Renal cortex interstitium (tissue), 11 donors: ENCODE data around the gene GPR39. TPM values are rescaled to one million over a fixed set of nuclear protein-coding genes. Genes with fewer than 3 reads are reported as not detected.

Source experiments
- DNase-seq, 11 donors: peaks; one replicate each; pipeline ENCODE4 v3.0.0-alpha.2; 2013; ENCODE audit warnings: low read depth in 9 of 11, low spot score in 4 of 11; ENCODE audit errors: extremely low read depth in 1 of 11
- polyA plus RNA-seq, 3 donors: library from polyadenylated mRNA; unstranded; fragments of 120-200 nt; gene quantifications; one replicate each; pipeline ENCODE4 v1.2.1, GENCODE V29; 2013; ENCODE audit not compliant: insufficient read length in 3 of 3

GPR39 gene
- polyA plus RNA-seq, 3 donors = 2.6 to 3.7 (median 3.3) TPM

DNA sequence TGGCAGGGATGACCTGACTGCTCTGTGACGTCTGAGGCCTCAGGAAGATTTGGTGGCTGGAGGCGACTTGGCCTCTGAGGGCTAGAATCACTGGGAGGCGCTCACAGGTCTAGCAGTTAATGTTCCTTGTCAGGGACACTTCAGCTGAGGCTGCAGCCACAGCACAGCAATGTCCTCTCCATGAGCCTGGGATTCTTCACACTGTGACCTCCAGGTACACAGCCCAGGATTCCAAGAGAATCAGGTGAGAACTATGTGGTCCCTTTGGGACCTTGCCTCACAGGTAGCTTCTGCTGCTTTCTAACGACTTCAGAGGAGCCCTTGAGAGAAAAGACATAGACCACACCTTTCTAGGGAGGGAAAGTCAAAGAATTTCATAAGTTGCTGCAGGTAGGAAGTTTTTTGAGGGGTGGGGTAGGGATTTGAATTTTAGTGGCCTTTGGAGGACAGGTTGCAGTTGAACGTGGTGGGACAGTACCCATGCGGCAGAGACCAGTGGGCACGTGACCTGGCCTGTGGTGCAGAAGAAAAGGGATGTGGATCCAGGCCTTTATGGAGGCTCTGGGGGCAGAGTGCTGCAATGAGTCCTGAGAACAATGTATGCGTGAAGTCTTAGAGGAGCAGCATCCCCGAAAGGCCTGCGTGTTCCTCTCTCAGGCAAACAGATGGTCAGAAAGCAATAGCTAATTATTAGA is 167.2 kb downstream of the GPR39 start:
- no peak for DNase-seq

DNA sequence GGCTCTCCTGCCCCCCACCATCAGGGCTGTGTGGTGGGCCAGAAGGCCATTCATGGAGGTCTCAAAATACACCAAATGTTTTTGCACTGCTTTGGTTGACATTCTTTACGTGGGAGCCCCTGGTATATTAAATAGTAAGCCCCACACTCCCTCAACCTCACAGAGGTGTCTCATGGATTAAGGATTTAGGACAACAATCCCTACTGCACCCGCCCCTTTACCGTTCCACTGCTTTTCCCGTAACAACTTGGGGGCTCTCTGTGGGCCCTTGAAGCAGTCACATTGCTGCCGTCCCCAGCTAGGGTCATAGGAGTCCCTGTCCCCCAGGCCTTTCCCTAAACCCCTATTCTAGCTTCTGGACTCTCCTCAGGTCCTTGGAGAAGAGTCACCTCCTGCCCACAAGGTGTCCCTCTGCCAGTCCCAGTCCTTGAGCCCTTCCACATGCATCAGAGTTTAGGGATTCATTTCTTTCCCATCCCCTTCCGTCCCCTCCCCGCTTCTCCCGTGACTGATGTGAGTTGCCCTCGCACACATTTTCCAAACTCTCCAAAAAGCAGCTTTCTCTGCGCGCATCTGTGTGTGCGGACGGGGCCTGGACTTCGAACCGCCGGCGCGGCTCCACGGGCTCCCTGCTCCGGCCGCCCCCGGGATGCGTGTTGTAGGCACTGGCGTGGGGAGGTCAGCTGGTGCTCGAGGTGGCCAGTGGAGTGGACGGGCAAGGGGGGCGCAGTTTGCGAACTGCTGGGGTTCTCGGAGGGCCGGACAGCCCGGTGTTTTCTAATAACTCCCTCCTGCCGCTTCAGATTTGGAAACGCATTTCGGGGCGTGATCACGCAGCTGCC is 168.6 kb downstream of the GPR39 start:
- no peak for DNase-seq

DNA sequence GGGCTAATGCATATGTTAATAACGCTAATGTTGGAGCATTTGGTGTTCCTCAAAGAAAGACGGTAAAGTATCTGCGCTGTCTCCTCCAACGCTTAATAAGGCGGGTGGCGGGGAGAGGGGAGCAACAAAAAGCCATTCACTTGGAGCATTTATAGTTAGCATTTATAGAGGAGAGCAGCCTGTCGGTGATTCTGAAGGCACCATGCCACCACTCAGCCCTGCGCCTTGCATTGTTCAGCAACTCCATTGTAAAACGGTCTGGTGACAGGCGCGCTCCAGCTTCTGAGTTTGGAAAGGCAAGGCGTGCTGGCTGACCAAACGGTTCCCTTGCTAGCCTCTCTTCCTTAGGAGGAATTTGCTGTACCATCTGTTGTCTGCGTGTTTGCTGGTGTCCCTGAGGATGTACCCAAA is 169.5 kb downstream of the GPR39 start:
- DNase-seq = no peak

DNA sequence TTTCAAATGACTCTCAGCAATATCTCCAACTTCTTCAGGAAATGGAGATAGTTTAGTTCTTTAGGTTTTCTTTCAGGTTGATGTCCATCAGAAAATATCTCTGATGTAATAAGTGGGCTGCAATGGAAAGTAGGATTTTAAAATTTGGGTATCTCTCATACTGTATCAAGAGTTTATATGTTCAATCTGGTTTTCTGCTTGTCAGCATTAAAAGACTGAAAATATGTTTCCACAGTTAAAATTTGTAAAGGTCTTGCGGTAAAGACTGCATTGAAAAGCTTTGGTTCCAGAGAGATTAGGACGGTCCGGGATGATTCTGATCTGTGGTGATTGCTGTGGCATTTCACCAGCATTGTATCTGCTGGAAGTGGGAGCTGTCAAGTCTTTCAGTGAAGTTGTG is 170.2 kb downstream of the GPR39 start:
- DNase-seq = no peak

DNA sequence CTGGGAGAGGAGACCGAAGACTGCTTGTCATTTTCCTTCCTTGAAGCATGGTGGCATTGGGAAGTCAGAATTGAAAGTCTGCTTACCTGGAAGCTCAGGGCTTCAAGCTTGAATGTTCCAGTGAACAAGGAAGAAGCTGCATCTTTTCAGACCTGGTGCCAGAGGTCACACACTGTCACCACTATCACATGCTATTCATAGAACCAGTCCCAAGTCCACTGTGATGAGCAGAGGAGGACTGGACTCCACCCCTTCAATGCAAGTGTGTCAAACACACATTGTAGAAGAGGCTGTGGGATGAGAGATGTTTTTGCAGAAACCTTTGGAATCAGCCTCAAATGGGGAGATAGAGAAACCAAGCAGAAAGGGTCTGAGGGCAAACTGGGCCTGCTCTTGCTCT is 172.0 kb downstream of the GPR39 start:
- no peak for DNase-seq

DNA sequence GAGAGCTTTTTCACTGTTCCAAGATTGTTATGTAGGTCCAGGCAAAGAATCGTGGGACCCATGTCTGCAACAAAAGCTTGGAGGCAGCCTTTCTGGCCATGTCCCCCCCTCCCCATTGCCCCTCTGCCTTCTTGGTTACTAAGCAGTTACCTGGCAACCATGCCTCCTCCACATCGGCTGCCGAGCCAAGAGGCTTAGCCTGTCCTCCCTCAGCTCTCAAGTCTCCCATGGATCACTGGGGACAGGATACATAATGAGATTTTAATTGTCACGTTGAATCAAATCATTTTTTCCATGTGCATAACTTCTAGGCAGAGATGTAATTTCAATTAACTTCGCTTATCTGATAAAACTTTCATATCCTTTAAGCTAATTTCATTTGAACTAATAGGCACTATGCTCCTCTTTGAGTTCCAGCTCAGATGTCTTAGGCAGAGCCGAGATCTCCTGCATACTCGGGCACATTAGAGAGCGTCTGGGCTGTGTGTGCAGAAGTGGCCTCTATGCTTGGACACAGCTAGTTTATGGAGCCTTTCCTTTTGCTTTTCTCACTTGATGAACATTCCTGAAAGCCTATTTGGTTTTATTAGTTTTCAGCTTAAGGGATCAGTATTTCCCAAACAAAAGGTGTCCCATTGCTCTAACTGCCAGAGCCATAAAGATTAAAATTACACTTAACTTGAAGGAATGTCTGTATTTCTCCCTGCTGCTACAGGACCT is 172.7 kb downstream of the GPR39 start:
- peak in 10 of 11 donors; percentile 11 to 62 (median 38) for DNase-seq

DNA sequence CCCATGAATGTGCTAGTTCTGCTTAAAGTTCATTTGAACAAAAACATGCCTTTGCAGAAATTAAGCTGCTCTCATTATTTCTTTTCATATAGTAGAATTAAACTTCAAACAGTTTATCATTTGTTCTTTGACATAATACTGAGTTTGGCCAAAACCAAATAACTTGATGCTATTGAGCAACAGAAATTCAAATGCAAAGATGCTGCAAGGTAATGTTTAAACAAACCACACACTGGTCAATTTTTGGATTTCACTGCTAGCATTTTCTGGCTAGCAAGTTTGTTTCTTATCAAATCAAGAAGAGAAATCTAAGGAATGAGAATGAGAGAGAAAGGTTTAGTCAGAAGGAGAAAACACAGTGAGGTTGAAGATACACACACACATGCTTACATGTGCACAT is 173.4 kb downstream of the GPR39 start:
- no peak for DNase-seq

DNA sequence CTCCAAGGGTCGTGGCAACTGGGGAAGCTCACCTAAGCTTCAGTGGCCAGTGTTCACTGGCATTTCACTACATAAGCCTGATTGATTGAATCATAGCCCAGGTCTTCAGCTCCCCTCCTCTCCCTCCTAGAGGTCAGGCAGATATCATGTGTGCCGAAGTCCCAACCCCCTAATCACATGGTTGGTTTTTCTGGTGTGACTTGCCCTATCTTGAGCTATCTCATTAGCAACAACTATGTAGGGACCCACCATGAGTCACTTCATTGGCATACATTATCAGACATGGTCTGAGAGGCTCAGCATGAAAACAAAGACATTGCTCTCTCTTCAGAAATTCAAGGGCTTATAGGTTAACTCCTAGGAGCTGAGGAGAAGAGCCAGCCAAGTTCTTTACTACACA is 176.6 kb downstream of the GPR39 start:
- DNase-seq = no peak

DNA sequence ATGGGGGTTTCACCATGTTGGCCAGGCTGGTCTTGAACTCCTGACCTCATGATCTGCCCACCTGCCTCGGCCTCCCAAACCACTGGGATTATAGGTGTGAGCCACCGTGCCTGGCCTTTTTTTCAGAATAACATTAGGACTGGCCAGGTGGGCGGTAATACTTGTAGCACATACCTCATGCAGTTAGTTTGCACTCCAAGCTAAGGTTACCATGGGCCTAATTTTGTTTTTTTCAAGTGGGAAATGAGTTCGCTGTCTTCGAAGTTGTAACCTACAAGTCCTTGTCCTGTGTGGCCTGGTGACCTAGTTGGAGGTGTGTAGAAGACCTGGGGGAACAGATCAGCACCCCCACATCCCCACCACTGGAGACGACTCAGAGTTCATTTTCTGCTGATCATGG is 178.6 kb downstream of the GPR39 start:
- no peak for DNase-seq

DNA sequence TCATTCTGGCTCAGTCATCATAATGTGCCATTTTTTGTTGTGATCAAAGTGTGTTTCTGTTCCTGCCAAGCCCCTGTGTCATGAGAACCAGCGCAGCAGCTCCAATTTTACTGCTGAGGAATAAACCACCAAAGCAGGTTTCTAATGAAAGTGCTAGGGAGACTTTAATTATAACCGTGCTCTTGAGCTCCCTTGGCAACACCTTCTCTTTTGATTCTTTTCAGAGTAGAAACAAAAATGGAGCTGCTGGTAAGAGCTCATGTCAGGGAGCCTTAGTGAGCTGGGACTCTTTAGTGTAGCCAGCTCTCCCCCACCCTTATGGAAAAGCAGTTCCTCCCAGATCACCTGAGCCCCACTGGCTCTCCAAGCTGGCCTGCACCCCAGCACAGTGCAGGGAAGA is 179.1 kb downstream of the GPR39 start:
- DNase-seq = no peak

DNA sequence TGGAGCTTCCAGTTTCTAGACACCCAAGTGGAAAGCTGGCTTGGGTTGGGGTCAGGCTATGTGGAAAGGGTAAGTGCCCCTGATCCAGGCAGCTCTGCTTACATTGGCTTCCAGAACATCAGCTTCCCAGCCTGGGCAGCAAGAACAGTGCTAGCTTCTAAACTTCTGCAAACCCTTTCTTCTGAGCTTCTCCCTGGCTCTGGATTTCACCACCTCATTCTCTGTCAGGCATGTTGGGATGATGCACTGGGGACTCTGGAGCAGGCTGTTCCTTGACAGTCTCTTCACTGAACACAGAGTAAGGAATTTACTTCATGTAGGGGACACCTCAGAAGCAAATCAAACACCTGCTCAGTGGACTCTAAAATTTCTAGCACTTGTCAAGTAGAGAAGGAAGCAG is 180.6 kb downstream of the GPR39 start:
- no peak for DNase-seq

DNA sequence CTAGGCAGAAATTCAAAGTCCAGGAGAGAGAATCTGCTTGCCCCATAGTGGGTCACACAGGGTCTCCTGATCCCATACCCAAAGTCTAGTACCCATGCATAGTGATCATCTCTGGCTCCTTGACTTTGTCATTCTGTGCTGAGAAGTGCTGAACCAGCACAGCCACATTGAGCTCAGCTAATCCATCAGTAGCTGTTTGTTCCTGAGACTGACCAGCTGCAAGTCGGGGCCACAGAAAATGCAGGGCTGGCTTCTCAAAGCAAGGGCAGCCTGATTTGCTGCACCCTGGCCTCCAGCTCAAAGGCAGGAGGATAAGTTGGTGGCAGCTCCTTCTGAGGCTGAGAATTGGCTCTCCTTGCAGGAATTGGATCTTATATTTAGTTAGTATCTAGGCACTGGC is 181.2 kb downstream of the GPR39 start:
- no peak for DNase-seq

DNA sequence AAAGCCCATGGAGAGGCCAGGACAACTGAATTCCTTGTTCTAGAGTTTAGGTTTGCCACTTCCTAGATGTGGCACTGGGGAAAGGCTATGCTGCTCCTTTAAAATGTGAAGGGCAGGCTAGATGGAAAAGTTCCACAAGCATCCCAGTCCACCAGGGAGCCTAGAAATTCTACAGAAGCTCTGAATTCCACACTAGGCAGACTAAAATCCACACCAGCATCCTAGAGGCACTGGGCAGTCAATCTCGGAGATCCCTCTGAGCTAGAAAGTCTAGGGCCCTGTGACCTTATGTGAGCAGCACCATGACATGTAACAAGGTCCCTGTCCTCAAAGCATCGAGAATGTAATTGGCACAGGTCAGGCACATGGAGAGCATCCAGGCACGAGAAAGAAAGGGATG is 181.9 kb downstream of the GPR39 start:
- DNase-seq = no peak

DNA sequence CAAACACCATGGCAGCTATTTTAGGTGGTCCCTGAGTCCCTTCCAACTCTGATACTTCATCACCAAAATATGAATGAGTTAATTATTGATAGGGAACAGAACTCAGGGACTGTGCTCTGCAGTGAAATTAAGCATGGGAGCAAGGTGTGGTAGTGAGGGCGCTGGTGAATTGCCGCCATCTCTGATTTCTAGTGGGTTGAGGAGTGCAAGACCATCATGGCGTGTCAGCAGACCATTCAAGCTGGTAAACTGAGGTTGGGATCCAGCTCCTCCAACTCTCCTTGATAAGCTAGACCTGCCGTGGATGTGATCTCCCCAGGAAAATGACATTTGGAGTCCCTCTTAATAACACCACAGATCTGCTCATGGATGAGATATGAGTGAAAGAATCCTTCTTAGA is 183.0 kb downstream of the GPR39 start:
- no peak for DNase-seq

DNA sequence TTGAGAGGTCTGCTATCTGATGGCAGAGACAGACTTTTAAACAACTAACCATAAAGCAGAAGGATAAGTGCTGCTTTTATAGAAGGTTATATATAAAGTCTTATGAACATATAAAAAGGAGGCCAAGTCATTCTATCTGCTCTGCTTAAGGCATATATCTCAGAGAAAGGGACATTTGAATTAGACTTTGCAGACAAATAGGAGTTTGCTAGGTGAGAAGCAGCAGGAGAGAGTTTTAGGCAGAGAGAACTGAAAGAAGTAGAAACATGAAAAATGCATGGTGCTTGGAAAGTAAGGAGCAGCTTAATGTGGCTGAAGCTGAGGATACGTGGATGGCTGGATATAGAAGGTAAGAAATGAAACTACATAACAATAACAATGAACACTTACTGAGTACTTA is 188.0 kb downstream of the GPR39 start:
- DNase-seq = no peak

DNA sequence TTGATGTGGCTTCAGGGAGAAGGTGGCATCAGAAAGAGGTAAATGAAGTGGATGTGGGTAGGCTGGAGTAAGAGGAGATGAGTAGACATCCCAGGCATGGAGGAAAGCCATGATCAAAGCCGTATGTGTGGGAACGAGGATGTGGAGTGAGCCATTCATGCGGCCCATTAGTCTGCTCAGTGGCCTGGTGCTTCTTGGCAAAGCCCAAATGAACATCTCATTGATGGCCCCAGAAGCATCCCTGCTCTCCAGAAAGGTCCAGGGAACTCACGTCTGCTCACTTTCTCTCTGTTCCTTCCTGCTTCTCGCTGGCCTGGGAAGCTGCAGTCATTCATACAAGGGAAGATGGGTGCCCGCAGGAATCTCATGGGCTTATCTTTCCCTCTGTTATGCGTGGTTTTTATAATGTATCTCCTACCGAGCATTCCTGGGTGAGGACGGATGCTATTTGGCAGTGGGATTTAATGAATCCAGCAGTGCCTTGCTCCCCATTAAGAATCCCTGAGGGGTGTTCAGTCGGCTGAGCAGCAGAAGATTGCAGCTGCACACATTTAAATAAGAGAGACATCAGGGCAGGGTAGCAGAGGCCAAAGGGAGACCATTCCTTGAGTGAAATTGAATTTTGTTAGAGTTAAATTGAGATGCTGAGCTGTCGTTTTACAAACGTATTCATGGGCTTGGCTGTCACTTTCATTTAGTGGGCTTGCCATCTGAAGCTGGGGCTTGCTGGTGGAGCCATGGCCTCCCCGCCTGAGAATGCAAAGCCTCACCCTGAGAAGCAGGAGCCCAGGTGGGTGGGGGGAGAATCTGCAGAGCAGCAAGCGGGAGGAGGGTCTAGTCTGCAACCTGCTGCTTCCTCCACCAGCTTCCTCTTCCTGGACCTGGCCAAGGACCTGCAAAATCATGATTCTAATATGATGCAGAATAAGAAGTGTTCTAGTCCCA is 188.9 kb downstream of the GPR39 start:
- DNase-seq = no peak

DNA sequence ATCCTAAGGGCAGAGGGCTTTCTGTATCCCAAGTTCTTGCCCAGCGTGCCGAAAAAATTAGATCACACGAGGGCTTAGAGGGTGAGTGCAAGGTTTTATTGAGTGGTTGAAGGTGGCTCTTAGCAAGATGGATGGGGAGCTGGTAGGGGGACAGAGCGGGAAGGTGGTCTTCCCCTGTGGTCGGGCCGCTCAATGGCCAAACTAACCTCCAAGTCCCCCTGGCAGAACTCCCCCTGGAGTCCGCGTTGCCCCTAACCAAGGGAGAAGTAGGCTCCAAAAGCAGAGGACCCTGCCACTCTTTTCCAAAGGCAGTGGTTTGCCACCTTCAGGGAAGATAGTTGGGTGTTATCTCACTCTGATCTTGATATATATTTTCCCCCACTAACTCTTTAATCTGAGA is 190.0 kb downstream of the GPR39 start:
- no peak for DNase-seq

DNA sequence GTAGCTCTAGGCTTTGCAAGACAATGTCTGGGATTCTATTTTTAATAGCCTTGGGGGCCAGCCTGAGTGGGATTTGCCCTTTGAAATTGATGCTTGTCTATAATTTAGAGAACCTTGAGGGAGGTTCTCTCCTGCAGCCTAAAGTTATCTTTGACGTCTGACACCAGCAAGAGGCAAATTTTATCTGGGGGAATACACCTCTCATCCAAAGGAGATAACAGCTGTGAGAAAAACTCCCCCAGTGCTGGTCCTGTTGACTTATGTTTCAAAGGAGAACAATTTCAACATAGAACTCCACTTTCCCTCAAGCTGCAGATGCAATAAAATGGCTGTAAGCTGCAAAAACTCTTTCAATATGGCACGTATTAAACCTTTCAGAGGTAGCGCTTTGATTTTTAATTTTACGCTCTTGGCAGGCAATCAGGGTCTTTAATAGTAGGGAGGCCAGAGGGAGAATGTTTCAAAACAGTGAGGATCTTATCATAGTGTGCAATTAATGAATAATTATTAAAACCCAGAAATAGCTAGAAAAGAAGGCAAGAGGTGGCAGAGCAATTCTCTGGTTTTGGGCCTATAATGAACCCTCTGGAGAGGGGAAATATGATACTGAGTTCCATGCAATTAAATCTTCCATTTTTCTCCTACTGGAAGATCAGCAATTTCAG is 191.0 kb downstream of the GPR39 start:
- DNase-seq = no peak

DNA sequence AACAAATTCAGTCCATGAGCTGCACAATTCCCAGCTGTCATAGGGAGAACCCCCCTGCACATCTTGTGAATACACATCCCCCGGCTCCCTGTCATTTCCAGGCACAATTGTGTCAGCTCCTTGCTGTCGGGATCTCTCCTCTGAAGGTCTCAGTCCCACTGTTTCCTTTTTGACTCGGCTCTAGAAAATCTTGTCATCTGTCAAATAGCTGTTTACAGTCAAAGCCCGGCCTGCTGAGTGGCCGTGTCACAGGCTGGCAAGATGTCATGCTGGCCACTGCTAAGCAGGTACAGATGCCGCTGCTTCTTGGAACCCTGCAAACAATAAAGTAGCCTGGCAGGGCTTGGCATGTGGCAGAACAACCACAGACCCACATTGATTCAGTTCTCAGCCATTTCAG is 191.7 kb downstream of the GPR39 start:
- DNase-seq = no peak
